Esophagus muscularis mucosa (tissue), 3 donors: ENCODE measurements around the gene CPS1.

ENCODE experiments used
- CTCF ChIP-seq, 3 experiments: fragments of 200-600 bp in 2 of 3; fragments of 450-650 bp in 1 of 3; sonication (generic) in 2 of 3; IDR thresholded peaks; one replicate each; pipeline ENCODE4 v1.5.1; 2017 to 2019; ENCODE audit warnings: antibody characterized with exemption in 3 of 3, mild to moderate bottlenecking in 2 of 3, moderate library complexity in 1 of 3
- POLR2AphosphoS5 ChIP-seq, 2 donors: sonication (generic); formaldehyde crosslinking; IDR thresholded peaks; one replicate each; pipeline ENCODE4 v1.6.1; 2017; ENCODE audit warnings: antibody characterized with exemption in 2 of 2

GRCh38 chr2:210531050-210531449 is 25.3 kb upstream of the CPS1 start:
- TF ChIP-seq CTCF (IDR thresholded peaks at IDR 0.05), result no peak
- TF ChIP-seq POLR2AphosphoS5 (IDR thresholded peaks at IDR 0.05), result no peak
